GM21737 (cell line): Measurements from ENCODE around the gene COX6A2.

Experiments
- ATAC-seq: cut with Tn5 transposase; IDR thresholded peaks from one replicate; pipeline ENCODE4 v1.9.1; 2021; ENCODE audit warnings: mild to moderate bottlenecking, moderate library complexity; ENCODE audit not compliant: unreplicated experiment

COX6A2 gene

GRCh38 chr16:31428279-31428597 lies at the start of gene COX6A2:
COX6A2 (minus strand) TSS chr16:31428360; CDS start chr16:31428325, 35 bp downstream.
- no peak for ATAC-seq

DNA sequence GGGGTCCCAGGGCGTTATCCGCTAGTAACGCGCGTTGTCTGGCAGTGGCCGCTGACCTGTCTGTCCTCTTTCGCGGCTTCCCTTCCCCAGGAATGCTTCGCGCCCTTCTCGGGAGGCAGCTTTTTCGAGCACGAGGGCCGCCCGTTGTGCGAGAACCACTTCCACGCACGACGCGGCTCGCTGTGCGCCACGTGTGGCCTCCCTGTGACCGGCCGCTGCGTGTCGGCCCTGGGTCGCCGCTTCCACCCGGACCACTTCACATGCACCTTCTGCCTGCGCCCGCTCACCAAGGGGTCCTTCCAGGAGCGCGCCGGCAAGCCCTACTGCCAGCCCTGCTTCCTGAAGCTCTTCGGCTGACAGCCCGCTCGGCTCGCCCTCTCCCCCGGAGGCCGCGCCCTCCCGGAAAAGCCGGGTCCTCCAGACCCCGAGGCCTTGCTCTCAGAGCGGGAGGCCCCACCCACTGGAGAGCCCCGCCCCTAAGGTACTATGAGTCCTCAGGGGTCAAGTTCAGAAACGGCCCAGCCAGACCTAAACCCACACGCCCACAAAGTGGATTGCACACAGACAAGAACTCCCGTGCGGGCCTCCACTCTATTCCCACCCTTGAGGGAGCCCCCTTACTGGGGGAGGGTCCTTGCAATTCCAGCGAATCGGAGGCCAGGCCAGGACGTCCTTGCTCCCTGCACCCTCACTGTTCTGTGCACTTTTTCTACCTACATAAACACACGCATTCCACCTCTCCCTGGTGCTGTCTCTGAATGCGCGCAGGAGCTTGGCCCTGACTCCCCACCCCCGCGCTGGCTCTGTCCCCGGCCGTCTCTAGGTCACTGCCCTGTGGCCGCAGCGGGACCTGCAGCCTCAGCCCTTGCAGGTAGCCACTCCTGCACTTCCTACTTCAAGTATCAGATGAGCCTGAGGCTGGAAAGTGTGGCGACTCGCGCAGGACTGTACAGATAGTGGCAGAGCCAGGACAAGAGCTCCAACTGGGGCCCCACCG lies 49.4 kb upstream of the COX6A2 start:
- no peak for ATAC-seq

- ATAC-seq: peak; percentile 56
These were observed 48.4 kb upstream of the COX6A2 start for GRCh38 chr16:31476303-31477219.

DNA sequence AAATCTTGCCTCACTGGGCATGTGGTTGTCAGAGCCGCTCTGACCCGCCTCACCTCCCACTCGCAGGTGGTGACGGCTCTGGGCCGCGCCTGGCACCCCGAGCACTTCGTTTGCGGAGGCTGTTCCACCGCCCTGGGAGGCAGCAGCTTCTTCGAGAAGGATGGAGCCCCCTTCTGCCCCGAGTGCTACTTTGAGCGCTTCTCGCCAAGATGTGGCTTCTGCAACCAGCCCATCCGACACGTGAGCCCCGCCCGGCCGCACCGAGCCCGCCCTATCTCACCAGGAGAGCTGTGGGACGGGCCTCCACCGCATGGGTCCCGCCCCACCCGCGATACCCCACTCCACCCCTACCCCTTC lies 47.8 kb upstream of the COX6A2 start:
- ATAC-seq: no peak

DNA sequence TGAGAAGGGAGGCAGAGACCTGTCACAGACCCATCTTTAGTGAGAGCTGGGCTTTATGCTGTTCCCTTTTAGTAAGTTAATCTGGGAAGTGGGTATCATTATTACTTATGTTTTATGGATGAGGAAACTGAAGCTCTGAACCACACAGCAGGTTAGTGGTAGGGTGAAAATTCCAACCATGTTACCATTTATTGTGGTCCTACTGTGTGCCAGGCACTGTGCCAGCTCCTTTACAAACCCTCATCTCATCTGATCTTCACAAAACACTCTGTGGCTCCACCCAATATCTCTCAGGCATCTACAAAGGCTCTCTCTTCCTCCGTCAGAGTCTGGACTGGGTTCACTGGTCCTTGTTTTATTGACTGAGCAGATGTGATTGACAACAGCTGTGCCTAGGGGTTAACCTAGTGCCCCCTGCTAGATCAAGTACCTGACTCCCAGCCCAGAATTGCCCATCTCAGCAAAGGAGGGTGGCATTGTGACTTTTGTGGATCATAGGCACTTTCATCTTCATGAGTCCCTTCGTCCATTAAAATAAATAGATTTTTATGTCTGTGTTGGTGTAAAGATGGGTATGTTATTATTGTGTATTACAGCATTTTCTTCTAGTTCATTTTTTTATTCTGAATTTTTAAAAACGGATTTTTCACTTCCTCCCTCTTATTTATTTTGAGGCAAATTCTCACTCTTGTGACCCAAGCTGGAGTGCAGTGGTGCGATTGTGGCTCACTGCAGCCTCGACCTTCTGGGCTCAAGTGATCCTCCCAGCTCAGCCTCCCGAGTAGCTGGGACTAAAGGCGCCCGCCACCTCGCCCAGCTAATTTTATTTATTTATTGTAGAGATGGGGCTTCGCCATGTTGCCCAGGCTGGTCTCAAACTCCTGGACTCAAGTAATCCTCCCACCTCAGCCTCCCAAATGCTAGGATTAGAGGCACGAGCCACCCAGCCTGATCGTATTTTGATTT lies 46.9 kb upstream of the COX6A2 start:
- ATAC-seq: no peak

- ATAC-seq: no peak
These were observed 46.1 kb upstream of the COX6A2 start for GRCh38 chr16:31474173-31474714.

DNA sequence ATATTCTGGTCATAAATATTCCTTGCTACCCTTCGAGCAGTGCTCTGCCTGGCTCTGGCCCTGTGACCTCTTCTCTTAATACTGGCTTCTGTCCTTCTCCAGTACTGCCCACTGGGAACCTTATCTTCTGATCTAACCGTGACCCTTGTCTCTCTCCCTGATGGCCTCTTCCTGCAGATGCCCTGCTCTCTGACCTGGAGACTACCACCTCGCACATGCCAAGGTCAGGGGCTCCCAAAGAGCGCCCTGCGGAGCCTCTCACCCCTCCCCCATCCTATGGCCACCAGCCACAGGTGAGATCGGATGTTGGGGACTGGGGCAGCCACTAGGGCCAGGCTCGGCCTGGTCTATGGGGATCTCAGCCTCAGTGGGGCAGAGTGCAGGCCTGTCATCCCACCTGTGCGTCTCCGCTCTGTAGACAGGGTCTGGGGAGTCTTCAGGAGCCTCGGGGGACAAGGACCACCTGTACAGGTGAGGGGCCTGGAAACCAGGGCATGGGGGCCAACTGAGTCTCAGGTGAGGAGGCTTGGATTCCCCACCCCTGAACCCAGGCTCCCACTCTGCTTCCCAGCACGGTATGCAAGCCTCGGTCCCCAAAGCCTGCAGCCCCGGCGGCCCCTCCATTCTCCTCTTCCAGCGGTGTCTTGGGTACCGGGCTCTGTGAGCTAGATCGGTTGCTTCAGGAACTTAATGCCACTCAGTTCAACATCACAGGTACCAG lies 45.3 kb upstream of the COX6A2 start:
- no peak for ATAC-seq

DNA sequence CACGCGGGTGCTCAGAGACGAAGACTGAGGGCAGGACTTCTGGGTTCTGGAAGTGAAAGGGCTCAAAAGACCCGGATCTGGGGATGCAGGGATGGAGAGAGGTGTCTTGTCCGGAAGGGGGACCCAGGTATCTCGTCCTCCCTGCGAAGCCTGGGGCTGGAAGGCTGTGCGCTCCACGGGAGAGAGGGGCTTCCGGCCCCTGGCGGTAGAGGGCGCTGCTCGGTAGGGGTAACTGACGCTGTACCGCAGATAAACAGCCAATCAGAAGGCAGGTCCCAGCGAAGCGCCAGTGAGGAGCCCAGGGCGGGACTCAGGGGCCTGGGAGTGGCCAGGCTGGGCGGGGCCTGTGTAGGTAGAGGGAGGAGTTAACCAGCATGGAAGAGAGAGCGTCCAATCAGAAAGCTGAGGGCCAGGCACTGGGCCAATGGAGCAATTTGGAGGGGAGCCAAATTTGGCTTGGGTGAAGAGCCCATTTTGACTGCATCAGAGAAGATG lies 44.6 kb upstream of the COX6A2 start:
- no peak for ATAC-seq

- ATAC-seq: no peak
These were observed 43.9 kb upstream of the COX6A2 start, which contains the start of gene TGFB1I1 for GRCh38 chr16:31471875-31472708. TGFB1I1 (plus strand) TSS chr16:31472152; CDS start chr16:31472189, 37 bp downstream.

DNA sequence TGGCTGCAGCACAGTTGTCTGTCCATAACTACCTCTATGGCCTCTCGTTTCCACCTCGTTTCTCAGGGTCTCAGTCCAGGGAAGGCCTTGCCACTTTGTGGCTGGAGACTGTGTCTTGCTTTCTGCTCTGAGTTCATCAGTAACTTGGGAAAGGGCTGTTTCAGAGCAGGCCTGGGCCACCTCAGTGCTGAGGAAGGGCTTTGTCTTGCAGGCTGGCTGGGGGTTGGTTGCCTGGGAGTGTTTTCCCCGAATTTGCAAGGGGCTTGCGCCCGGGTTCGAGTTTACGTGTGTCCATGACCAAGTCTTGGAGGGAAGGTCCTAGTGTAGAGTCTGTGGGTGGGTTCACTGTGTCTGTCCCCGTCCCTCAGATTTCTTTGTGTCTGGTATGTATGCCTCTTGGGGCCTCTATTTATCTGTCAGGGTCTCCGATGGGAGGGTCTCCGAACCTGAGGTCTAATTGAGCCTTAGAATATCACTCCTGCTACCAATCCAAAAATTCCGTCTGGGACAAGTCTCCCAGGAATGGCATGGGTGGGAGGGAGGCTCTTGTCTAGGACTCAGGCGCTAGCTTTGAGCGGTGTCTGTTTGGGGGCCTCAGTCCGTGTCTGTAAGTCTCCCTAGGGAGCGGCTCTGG lies 43.2 kb upstream of the COX6A2 start:
- ATAC-seq: no peak

DNA sequence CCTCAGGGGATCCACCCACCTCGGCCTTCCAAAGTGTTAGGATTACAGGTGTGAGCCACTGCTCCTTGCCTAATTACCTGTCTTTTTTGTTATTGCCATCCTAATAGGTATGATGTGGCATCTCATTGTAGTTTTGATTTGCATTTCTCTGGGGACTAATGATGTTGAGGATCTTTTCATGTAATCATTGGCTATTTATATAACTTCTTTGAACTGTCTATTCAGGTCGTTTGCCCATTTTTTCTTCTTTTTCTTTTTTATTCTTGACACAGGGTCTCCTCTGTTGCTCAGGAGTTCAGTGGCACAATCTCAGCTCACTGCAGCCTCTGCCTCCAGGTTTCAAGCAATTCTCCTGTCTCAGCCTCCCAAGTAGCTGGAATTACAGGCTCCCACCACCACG lies 42.5 kb upstream of the COX6A2 start:
- ATAC-seq: no peak

DNA sequence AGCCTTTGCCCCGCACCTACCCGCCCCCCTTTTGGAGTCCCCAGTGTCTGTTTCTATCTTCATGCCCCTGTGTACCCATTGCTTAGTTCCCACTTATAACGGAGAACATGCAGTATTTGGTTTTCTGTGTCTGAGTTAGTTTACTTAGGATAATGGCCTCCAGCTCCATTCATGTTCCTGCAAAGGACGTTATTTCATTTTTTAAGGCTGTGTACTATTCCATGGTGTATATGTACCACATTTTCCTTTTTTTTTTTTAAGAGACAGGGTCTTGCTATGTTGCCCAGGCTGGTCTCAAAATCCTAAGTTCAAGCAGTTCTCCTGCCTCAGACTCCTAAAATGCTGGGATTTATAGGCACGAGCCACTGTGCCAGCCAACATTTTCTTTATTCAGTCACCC lies 39.7 kb upstream of the COX6A2 start:
- no peak for ATAC-seq

GRCh38 chr16:31467151-31467773 lies 39.1 kb upstream of the COX6A2 start:
- peak; percentile 66 for ATAC-seq

DNA sequence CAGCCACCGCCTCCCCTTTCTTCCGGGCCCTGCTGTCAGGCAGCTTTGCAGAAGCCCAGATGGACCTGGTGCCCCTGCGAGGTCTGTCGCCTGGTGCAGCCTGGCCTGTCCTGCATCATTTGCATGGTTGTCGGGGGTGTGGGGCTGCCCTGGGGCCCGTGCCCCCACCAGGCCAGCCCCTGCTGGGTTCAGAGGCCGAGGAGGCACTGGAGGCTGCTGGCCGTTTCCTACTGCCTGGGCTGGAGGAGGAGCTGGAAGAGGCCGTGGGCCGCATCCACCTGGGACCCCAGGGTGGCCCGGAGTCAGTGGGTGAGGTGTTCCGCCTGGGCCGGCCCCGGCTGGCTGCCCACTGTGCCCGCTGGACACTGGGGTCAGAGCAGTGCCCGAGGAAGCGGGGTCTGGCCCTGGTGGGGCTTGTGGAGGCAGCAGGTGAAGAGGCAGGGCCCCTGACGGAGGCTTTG lies 38.3 kb upstream of the COX6A2 start:
- ATAC-seq: no peak

GRCh38 chr16:31465788-31466370 lies 37.7 kb upstream of the COX6A2 start:
- ATAC-seq: no peak

GRCh38 chr16:31464781-31465260 lies 36.7 kb upstream of the COX6A2 start:
- ATAC-seq: no peak

DNA sequence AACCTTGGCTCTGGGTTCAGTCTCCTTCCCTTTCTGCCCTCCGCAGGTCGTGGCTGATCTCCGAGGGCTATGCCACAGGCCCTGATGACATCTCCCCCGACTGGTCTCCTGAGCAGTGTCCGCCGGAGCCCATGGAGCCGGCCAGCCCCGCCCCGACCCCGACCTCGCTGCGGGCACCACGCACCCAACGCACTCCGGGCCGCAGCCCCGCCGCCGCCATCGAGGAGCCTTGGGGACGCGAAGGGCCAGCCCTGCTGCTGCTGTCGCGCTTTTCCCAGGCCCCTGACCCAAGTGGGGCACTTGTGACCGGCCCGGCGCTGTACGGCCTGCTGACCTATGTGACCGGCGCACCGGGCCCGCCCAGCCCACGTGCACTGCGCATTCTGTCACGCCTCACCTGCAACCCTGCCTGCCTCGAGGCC lies 36.2 kb upstream of the COX6A2 start:
- no peak for ATAC-seq
